Nephron progenitor cell (in vitro differentiated cells): ENCODE measurements around the gene NUMBL.

Source experiments
- DNase-seq: peaks from one replicate; pipeline ENCODE4 v3.0.0; 2021
- H3K27ac Mint-ChIP-seq: 2 replicates; pipeline ENCODE4 v1.8.0; 2021; ENCODE audit warnings: mild to moderate bottlenecking, moderate library complexity, mixed read lengths
- H3K27me3 Mint-ChIP-seq: 2 replicates; pipeline ENCODE4 v1.8.0; 2021; ENCODE audit warnings: mild to moderate bottlenecking, low read depth, mixed read lengths; ENCODE audit not compliant: poor library complexity
- H3K36me3 Mint-ChIP-seq: 2 replicates; pipeline ENCODE4 v1.8.0; 2021; ENCODE audit warnings: low read depth, mixed read lengths
- H3K4me1 Mint-ChIP-seq: 2 replicates; pipeline ENCODE4 v1.8.0; 2021; ENCODE audit warnings: mixed read lengths
- H3K4me3 Mint-ChIP-seq: 2 replicates; pipeline ENCODE4 v1.8.0; 2021; ENCODE audit warnings: mild to moderate bottlenecking, moderate library complexity, mixed read lengths
- H3K9me3 Mint-ChIP-seq: 2 replicates; pipeline ENCODE4 v1.8.0; 2021; ENCODE audit warnings: mild to moderate bottlenecking, moderate library complexity, mixed read lengths
- TF ChIP-seq, protein P1 (sequence below): fragments of 200-600 bp; sonication (generic); IDR thresholded peaks from 2 replicates; pipeline ENCODE4 v1.5.0; 2021; ENCODE audit warnings: antibody characterized with exemption

Gene NUMBL

DNA sequence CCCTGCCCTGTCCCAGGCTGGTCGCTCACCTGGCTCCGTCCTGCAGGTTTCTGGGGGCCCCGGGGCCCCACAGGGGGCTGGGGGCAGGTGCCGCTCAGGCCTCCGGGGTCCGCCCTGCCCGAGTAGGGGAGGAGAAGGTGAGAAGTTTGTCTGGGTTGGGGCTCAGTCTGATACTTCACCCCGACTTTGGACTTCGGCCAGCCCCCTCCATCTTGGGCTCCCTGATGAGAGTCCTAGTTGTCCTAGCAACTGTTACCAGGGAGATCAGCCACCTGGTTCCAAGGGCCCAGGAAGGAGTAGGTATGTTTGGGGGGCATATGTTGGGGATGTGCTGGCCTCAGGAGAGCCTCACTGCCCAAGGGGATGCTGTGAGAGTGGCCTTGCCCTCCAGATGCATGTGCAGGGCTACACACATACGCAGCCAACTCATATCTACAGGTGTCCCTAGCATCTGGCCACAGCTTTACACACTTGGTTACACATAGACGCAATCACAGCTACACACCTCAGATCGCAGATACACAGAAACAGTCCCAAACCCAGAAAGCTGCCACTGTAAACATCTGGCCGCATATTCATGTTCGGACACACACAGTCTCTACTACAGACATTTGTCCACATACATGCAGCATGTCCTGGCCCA lies 3.4 kb downstream of the NUMBL start:
- Mint-ChIP-seq H3K9me3 (no peaks in the 10 kb centered on the region), H3K27ac (no peak overlapping the region), H3K36me3 (peaks cover 28% of the 10 kb centered on the region), H3K4me3 (no peak overlapping the region), H3K27me3 (no peaks in the 10 kb centered on the region), H3K4me1 (peaks cover 4% of the 10 kb centered on the region)
- DNase-seq, result no peak
- TF ChIP-seq, protein P1, sequence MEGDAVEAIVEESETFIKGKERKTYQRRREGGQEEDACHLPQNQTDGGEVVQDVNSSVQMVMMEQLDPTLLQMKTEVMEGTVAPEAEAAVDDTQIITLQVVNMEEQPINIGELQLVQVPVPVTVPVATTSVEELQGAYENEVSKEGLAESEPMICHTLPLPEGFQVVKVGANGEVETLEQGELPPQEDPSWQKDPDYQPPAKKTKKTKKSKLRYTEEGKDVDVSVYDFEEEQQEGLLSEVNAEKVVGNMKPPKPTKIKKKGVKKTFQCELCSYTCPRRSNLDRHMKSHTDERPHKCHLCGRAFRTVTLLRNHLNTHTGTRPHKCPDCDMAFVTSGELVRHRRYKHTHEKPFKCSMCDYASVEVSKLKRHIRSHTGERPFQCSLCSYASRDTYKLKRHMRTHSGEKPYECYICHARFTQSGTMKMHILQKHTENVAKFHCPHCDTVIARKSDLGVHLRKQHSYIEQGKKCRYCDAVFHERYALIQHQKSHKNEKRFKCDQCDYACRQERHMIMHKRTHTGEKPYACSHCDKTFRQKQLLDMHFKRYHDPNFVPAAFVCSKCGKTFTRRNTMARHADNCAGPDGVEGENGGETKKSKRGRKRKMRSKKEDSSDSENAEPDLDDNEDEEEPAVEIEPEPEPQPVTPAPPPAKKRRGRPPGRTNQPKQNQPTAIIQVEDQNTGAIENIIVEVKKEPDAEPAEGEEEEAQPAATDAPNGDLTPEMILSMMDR, result no peak

DNA sequence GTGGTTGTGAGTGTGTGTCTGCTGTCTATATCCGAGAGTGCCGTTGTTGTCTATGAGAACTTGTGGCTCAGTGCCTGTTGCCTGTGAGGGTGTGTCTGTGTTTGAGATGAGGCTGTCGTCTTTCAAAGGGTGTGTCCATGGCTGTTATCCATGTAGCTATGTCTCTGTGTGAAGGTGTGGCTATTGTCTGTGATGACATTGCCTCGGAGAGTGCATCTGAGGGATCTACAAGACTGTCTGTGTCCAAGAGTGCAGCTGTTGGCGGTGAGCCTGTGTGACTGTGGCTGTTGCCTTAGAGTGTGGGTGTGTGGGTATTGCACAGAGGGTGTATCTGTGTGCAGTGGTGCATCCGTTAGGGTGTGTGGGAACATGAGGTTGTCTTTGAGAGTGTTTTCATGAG lies 4.9 kb downstream of the NUMBL start:
- Mint-ChIP-seq H3K36me3 (peaks cover 36% of the 10 kb centered on the region), H3K4me3 (no peak overlapping the region), H3K27ac (peak overlapping the region; percentile 78), H3K9me3 (no peaks in the 10 kb centered on the region), H3K4me1 (no peaks in the 10 kb centered on the region), H3K27me3 (no peaks in the 10 kb centered on the region)
- no peak for DNase-seq
- TF ChIP-seq, protein P1, result no peak

GRCh38 chr19:40685016-40685526 lies 5.4 kb downstream of the NUMBL start:
- Mint-ChIP-seq H3K9me3 (no peaks in the 10 kb centered on the region), H3K27ac (peak overlapping the region; percentile 30), H3K4me1 (no peaks in the 10 kb centered on the region), H3K36me3 (peaks cover 36% of the 10 kb centered on the region), H3K27me3 (no peaks in the 10 kb centered on the region), H3K4me3 (no peak overlapping the region)
- TF ChIP-seq, protein P1, result no peak
- no peak for DNase-seq

GRCh38 chr19:40684280-40684679 lies 6.2 kb downstream of the NUMBL start:
- H3K4me3 Mint-ChIP-seq, result no peak overlapping the region
- TF ChIP-seq, protein P1, result no peak
- DNase-seq, result no peak
- no peak overlapping the region for H3K27ac Mint-ChIP-seq
- no peaks in the 10 kb centered on the region for H3K27me3 Mint-ChIP-seq
- H3K4me1 Mint-ChIP-seq, result no peaks in the 10 kb centered on the region
- H3K9me3 Mint-ChIP-seq, result no peaks in the 10 kb centered on the region
- peaks cover 42% of the 10 kb centered on the region for H3K36me3 Mint-ChIP-seq

DNA sequence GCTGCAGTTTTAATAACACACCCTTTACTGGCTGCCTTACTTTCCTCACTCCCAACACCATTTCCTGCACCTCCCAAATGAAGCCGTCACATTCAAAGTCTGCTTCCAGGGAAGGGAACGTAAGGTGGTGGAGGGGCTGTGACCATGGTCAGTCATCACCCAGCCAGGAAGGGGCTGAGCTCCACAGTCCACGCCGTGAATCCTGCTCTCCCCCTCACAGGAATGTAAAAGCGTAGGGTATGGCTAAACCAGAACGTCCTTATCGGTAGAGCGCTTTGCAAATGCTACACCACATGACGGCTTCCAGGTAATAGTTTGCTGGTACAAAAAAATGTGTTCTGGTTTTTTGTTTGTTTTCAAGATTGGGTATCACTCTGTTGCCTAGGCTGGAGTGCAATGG lies 7.0 kb downstream of the NUMBL start:
- no peak overlapping the region for H3K27ac Mint-ChIP-seq
- no peak overlapping the region for H3K4me3 Mint-ChIP-seq
- no peaks in the 10 kb centered on the region for H3K27me3 Mint-ChIP-seq
- peaks cover 46% of the 10 kb centered on the region for H3K36me3 Mint-ChIP-seq
- no peak for DNase-seq
- no peaks in the 10 kb centered on the region for H3K9me3 Mint-ChIP-seq
- H3K4me1 Mint-ChIP-seq, result no peaks in the 10 kb centered on the region
- TF ChIP-seq, protein P1, result no peak

- H3K27ac Mint-ChIP-seq, result no peak overlapping the region
- no peak overlapping the region for H3K4me3 Mint-ChIP-seq
- H3K27me3 Mint-ChIP-seq, result no peaks in the 10 kb centered on the region
- no peaks in the 10 kb centered on the region for H3K4me1 Mint-ChIP-seq
- peaks cover 55% of the 10 kb centered on the region for H3K36me3 Mint-ChIP-seq
- no peak for DNase-seq
- H3K9me3 Mint-ChIP-seq, result no peaks in the 10 kb centered on the region
- TF ChIP-seq, protein P1, result no peak
Measured at GRCh38 chr19:40682431-40682964, 8.0 kb downstream of the NUMBL start.
